RWPE2 (cell line): ENCODE data around the gene NDNF.

Experiments
- ATAC-seq: fragments of 200-7000 bp; cut with Tn5 transposase; 3 replicates; pipeline ENCODE4 v1.9.1; 2021; ENCODE audit warnings: low read depth
- DNase-seq: peaks from one replicate; pipeline ENCODE4 v3.0.0-alpha.2; 2020; ENCODE audit warnings: low spot score
- H3K27ac ChIP-seq: fragments of 450-650 bp; 2 replicates; pipeline ENCODE4 v1.5.1; 2017; ENCODE audit warnings: mild to moderate bottlenecking; ENCODE audit not compliant: poor library complexity, severe bottlenecking
- H3K27me3 ChIP-seq: fragments of 250-450 bp; sonication (Bioruptor Pico); 2 replicates; pipeline ENCODE4 v1.5.1; 2021; ENCODE audit warnings: mild to moderate bottlenecking, moderate library complexity; ENCODE audit not compliant: insufficient read depth, poor library complexity, severe bottlenecking
- H3K36me3 ChIP-seq: fragments of 250-450 bp; sonication (Bioruptor Pico); 2 replicates; pipeline ENCODE4 v1.5.1; 2020; ENCODE audit warnings: low read depth, mild to moderate bottlenecking, moderate library complexity
- H3K4me1 ChIP-seq: fragments of 250-450 bp; sonication (Bioruptor Pico); 2 replicates; pipeline ENCODE4 v1.5.1; 2021; ENCODE audit warnings: mild to moderate bottlenecking, moderate library complexity; ENCODE audit not compliant: insufficient read depth, poor library complexity, severe bottlenecking
- H3K4me3 ChIP-seq: fragments of 250-450 bp; sonication (Bioruptor Pico); 2 replicates; pipeline ENCODE4 v1.5.1; 2021; ENCODE audit warnings: mild to moderate bottlenecking, moderate library complexity; ENCODE audit not compliant: severe bottlenecking
- H3K9me3 ChIP-seq: fragments of 250-450 bp; sonication (Bioruptor Pico); 2 replicates; pipeline ENCODE4 v1.5.1; 2021; ENCODE audit warnings: mild to moderate bottlenecking, moderate library complexity; ENCODE audit not compliant: severe bottlenecking
- CTCF ChIP-seq: fragments of 450-650 bp; IDR thresholded peaks from one replicate; pipeline ENCODE4 v1.5.1; 2017; ENCODE audit warnings: mild to moderate bottlenecking, moderate library complexity; ENCODE audit not compliant: poor library complexity, severe bottlenecking

Gene NDNF

DNA sequence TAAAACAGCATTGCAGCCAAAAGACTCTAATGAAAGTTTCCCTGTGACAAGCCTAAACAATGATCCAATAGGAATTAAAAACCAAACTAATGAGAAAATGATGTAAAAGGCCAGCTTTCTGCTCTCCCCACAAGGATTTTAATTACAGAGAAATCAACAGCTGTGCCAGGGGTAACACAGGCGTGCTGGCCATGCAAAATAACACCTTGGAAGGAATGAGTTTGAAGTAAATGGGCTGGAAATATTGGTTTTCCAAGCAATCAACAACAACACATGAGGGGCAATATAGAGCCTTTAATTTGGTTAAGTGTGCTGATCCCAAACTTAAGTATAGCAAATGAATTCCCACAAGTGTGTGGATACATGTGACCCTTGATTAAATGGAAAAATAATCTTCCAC, 56.9 kb downstream of the NDNF start:
- Histone ChIP-seq H3K27ac (no peak overlapping the region), H3K4me3 (no peak overlapping the region), H3K36me3 (no peaks in the 10 kb centered on the region), H3K4me1 (no peaks in the 10 kb centered on the region), H3K27me3 (no peaks in the 10 kb centered on the region), H3K9me3 (no peaks in the 10 kb centered on the region)
- TF ChIP-seq CTCF, result no peak
- ATAC-seq (no peak), DNase-seq (no peak)

- Histone ChIP-seq H3K27ac (no peak overlapping the region), H3K27me3 (no peaks in the 10 kb centered on the region), H3K9me3 (no peaks in the 10 kb centered on the region), H3K4me1 (no peaks in the 10 kb centered on the region), H3K36me3 (no peaks in the 10 kb centered on the region), H3K4me3 (no peak overlapping the region)
- ATAC-seq (no peak), DNase-seq (no peak)
- TF ChIP-seq CTCF, result no peak
Observed at GRCh38 chr4:121014544-121014943, 57.8 kb downstream of the NDNF start.

DNA sequence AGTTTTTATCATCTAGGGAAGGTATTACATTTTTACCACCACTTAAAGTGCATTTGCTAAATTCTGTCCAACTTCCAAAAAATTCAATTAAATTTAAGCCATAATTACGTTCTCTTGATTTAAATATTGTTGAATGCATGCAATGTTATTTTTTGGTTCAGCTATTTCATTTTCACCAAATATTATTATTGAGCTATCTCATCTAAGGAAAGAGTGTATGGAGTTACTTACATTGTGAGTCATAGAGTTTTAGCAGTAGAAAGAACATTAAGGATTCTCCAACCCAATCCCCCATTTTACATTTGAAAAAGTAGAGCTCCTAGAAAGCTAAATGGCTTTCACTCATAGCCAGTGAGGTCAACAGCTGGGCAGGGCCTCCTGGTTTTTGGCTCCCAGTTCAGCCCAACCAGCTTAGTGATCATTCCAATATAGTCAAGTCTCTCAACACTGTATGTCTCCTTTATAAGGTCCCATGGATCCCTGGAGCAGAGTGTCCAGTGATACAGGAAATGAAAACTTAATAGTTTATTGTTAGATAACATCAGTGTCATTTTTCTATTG, 60.5 kb downstream of the NDNF start:
- no peak for DNase-seq
- Histone ChIP-seq H3K9me3 (no peaks in the 10 kb centered on the region), H3K27ac (no peak overlapping the region), H3K27me3 (no peaks in the 10 kb centered on the region), H3K4me3 (no peak overlapping the region), H3K4me1 (no peaks in the 10 kb centered on the region), H3K36me3 (no peaks in the 10 kb centered on the region)
- no peak for ATAC-seq
- TF ChIP-seq CTCF, result no peak

- Histone ChIP-seq H3K27ac (no peak overlapping the region), H3K27me3 (no peaks in the 10 kb centered on the region), H3K36me3 (no peaks in the 10 kb centered on the region), H3K4me3 (no peak overlapping the region), H3K4me1 (no peaks in the 10 kb centered on the region), H3K9me3 (no peaks in the 10 kb centered on the region)
- no peak for DNase-seq
- no peak for TF ChIP-seq CTCF
- ATAC-seq, result no peak
Observed at GRCh38 chr4:121011138-121011537, 61.2 kb downstream of the NDNF start.

DNA sequence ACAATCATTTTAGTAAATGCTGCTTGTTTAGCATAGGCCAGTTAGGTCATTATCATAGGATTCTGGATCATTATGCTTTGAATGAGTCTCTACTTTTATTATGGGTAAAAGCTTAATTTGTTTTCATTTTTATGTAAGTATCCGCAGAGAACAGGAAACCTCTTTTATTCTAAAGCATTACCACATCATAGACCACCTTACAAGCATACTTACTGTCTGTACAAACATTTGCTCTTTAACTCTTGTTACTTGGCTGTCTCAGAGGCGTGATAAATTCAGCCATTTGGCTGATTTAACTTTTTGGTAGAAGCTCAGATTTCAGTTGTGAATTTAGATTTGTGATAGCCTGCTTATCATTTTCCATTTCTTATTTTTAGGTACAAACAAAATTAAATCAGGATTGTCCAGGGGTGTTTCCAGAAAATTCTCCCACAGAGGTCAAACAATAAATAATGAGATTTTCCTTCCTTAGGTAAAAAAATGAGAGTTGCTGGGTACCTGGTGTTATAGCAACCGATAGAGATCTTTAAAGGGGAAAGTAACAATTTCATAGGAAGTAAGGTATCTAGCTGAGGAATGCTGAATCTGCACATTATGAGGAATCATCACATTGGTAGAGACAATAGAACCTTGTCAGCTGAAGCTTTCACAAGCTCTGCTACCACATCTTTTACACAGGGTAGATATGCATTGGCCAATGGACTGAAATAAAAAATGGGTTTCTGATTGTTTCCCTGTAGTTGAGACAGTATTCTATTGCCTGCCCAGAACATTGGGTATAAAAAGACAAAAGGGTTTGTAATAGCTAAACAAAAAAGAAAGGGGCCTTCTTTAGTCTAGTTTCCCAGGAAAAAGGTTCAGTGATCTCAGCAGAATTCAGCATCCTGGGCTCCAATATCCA, 62.5 kb downstream of the NDNF start:
- ATAC-seq (no peak), DNase-seq (no peak)
- Histone ChIP-seq H3K4me1 (no peaks in the 10 kb centered on the region), H3K9me3 (no peaks in the 10 kb centered on the region), H3K4me3 (no peak overlapping the region), H3K27ac (no peak overlapping the region), H3K36me3 (no peaks in the 10 kb centered on the region), H3K27me3 (no peaks in the 10 kb centered on the region)
- TF ChIP-seq CTCF, result no peak
